ENCODE results near the gene CYGB. TPM values are rescaled to one million over a fixed set of nuclear protein-coding genes. Genes with fewer than 3 reads are reported as not detected.
A peak's percentile ranks its signal among the peaks of the same experiment; 100 is the strongest.
"Not testable (repeated sequence)": the region's sequence is repeated elsewhere in the genome, so short reads cannot be mapped to it uniquely, and the experiment has no call there.

Gene CYGB
- polyA plus RNA-seq, 1 donor = 14.1 TPM

- H3K27ac ChIP-seq (ENCODE audit: low read length) = no peak overlapping the region
- no CpG with 5 or more reads among the region's 6 CpGs for WGBS (ENCODE audit: insufficient coverage, low lambda C conversion rate)
These were observed 23.3 kb upstream of the CYGB start for GRCh38 chr17:76560877-76561221.

GRCh38 chr17:76560036-76560876 is 22.7 kb upstream of the CYGB start:
- Histone ChIP-seq H3K4me1 (ENCODE audit: control insufficient read depth, insufficient read depth, low read length) (peaks cover 14% of the 10 kb centered on the region), H3K27me3 (ENCODE audit: control insufficient read depth, insufficient read depth, low read length) (no peaks in the 10 kb centered on the region), H3K9me3 (ENCODE audit: control insufficient read depth, low read depth, low read length) (no peaks in the 10 kb centered on the region), H3K36me3 (ENCODE audit: control insufficient read depth, insufficient read depth, low read length) (peaks cover 28% of the 10 kb centered on the region), H3K27ac (ENCODE audit: low read length) (no peak overlapping the region), H3K4me3 (ENCODE audit: low read length) (no peak overlapping the region)
- no peak for DNase-seq
- no CpG with 5 or more reads among the region's 10 CpGs for WGBS (ENCODE audit: insufficient coverage, low lambda C conversion rate)

More at GRCh38 chr17:76560877-76561221, 23.3 kb upstream of the CYGB start:
- Histone ChIP-seq H3K36me3 (ENCODE audit: control insufficient read depth, insufficient read depth, low read length) (peaks cover 34% of the 10 kb centered on the region), H3K27me3 (ENCODE audit: control insufficient read depth, insufficient read depth, low read length) (no peaks in the 10 kb centered on the region), H3K4me1 (ENCODE audit: control insufficient read depth, insufficient read depth, low read length) (peaks cover 14% of the 10 kb centered on the region), H3K9me3 (ENCODE audit: control insufficient read depth, low read depth, low read length) (no peaks in the 10 kb centered on the region), H3K4me3 (ENCODE audit: low read length) (no peak overlapping the region)
- no peak for DNase-seq

GRCh38 chr17:76559460-76559859 is 22.0 kb upstream of the CYGB start:
- H3K27ac ChIP-seq (ENCODE audit: low read length); H3K27me3 ChIP-seq (ENCODE audit: control insufficient read depth, insufficient read depth, low read length); DNase-seq; H3K9me3 ChIP-seq (ENCODE audit: control insufficient read depth, low read depth, low read length); H3K4me3 ChIP-seq (ENCODE audit: low read length): not testable (repeated sequence)
- Histone ChIP-seq H3K4me1 (ENCODE audit: control insufficient read depth, insufficient read depth, low read length) (peaks cover 14% of the 10 kb centered on the region), H3K36me3 (ENCODE audit: control insufficient read depth, insufficient read depth, low read length) (peaks cover 23% of the 10 kb centered on the region)
- no CpG with 5 or more reads among the region's 7 CpGs for WGBS (ENCODE audit: insufficient coverage, low lambda C conversion rate)

GRCh38 chr17:76558198-76559095 is 20.9 kb upstream of the CYGB start:
- peak in 1 of 2 donors; percentile 46 for DNase-seq
- Histone ChIP-seq H3K9me3 (ENCODE audit: control insufficient read depth, low read depth, low read length) (no peaks in the 10 kb centered on the region), H3K4me1 (ENCODE audit: control insufficient read depth, insufficient read depth, low read length) (peaks cover 14% of the 10 kb centered on the region), H3K4me3 (ENCODE audit: low read length) (peak overlapping the region; percentile 70), H3K27me3 (ENCODE audit: control insufficient read depth, insufficient read depth, low read length) (no peaks in the 10 kb centered on the region), H3K36me3 (ENCODE audit: control insufficient read depth, insufficient read depth, low read length) (peaks cover 23% of the 10 kb centered on the region), H3K27ac (ENCODE audit: low read length) (peak overlapping the region; percentile 30)
- no CpG with 5 or more reads among the region's 14 CpGs for WGBS (ENCODE audit: insufficient coverage, low lambda C conversion rate)

- Histone ChIP-seq H3K4me1 (ENCODE audit: control insufficient read depth, insufficient read depth, low read length) (peaks cover 14% of the 10 kb centered on the region), H3K27ac (ENCODE audit: low read length) (peak overlapping the region; percentile 73), H3K27me3 (ENCODE audit: control insufficient read depth, insufficient read depth, low read length) (no peaks in the 10 kb centered on the region), H3K36me3 (ENCODE audit: control insufficient read depth, insufficient read depth, low read length) (peaks cover 19% of the 10 kb centered on the region), H3K9me3 (ENCODE audit: control insufficient read depth, low read depth, low read length) (no peaks in the 10 kb centered on the region), H3K4me3 (ENCODE audit: low read length) (peak overlapping the region; percentile 70)
- WGBS (ENCODE audit: insufficient coverage, low lambda C conversion rate) = no CpG with 5 or more reads among the region's 55 CpGs
- DNase-seq = peak; percentile 95
These were observed 20.1 kb upstream of the CYGB start for GRCh38 chr17:76557368-76558197.

- H3K36me3 ChIP-seq (ENCODE audit: control insufficient read depth, insufficient read depth, low read length) = peaks cover 16% of the 10 kb centered on the region
- no peaks in the 10 kb centered on the region for H3K9me3 ChIP-seq (ENCODE audit: control insufficient read depth, low read depth, low read length)
- no peaks in the 10 kb centered on the region for H3K27me3 ChIP-seq (ENCODE audit: control insufficient read depth, insufficient read depth, low read length)
- H3K4me3 ChIP-seq (ENCODE audit: low read length) = peak overlapping the region; percentile 70
- H3K27ac ChIP-seq (ENCODE audit: low read length) = peak overlapping the region; percentile 73
- H3K4me1 ChIP-seq (ENCODE audit: control insufficient read depth, insufficient read depth, low read length) = peaks cover 14% of the 10 kb centered on the region
- no CpG with 5 or more reads among the region's 30 CpGs for WGBS (ENCODE audit: insufficient coverage, low lambda C conversion rate)
- DNase-seq = no peak
These were observed 19.4 kb upstream of the CYGB start for GRCh38 chr17:76556765-76557367.

GRCh38 chr17:76554131-76554530 is 16.6 kb upstream of the CYGB start:
- Histone ChIP-seq H3K4me1 (ENCODE audit: control insufficient read depth, insufficient read depth, low read length) (peaks cover 13% of the 10 kb centered on the region), H3K27me3 (ENCODE audit: control insufficient read depth, insufficient read depth, low read length) (no peaks in the 10 kb centered on the region), H3K9me3 (ENCODE audit: control insufficient read depth, low read depth, low read length) (no peaks in the 10 kb centered on the region), H3K36me3 (ENCODE audit: control insufficient read depth, insufficient read depth, low read length) (no peaks in the 10 kb centered on the region), H3K4me3 (ENCODE audit: low read length) (no peak overlapping the region), H3K27ac (ENCODE audit: low read length) (no peak overlapping the region)
- no CpG with 5 or more reads among the region's 6 CpGs for WGBS (ENCODE audit: insufficient coverage, low lambda C conversion rate)
- no peak for DNase-seq

- Histone ChIP-seq H3K27ac (ENCODE audit: low read length) (no peak overlapping the region), H3K4me1 (ENCODE audit: control insufficient read depth, insufficient read depth, low read length) (peaks cover 9% of the 10 kb centered on the region)
- WGBS (ENCODE audit: insufficient coverage, low lambda C conversion rate) = no CpG with 5 or more reads among the region's 8 CpGs
These were observed 15.8 kb upstream of the CYGB start for GRCh38 chr17:76553178-76553908.

GRCh38 chr17:76551685-76552084 is 14.2 kb upstream of the CYGB start:
- no peak for DNase-seq
- Histone ChIP-seq H3K27ac (ENCODE audit: low read length) (no peak overlapping the region), H3K9me3 (ENCODE audit: control insufficient read depth, low read depth, low read length) (no peaks in the 10 kb centered on the region), H3K4me1 (ENCODE audit: control insufficient read depth, insufficient read depth, low read length) (peaks cover 13% of the 10 kb centered on the region), H3K27me3 (ENCODE audit: control insufficient read depth, insufficient read depth, low read length) (no peaks in the 10 kb centered on the region), H3K36me3 (ENCODE audit: control insufficient read depth, insufficient read depth, low read length) (no peaks in the 10 kb centered on the region), H3K4me3 (ENCODE audit: low read length) (no peak overlapping the region)
- WGBS (ENCODE audit: insufficient coverage, low lambda C conversion rate) = no CpG with 5 or more reads among the region's 4 CpGs

More at GRCh38 chr17:76553178-76553908, 15.8 kb upstream of the CYGB start:
- H3K9me3 ChIP-seq (ENCODE audit: control insufficient read depth, low read depth, low read length) = no peaks in the 10 kb centered on the region
- H3K27me3 ChIP-seq (ENCODE audit: control insufficient read depth, insufficient read depth, low read length) = no peaks in the 10 kb centered on the region
- no peak for DNase-seq
- H3K4me3 ChIP-seq (ENCODE audit: low read length) = no peak overlapping the region
- H3K36me3 ChIP-seq (ENCODE audit: control insufficient read depth, insufficient read depth, low read length) = no peaks in the 10 kb centered on the region

All from large intestine (tissue), 3 donors.